GM12873 (cell line): ENCODE data around the gene POLR2F.

Experiments used
- CTCF ChIP-seq: IDR thresholded peaks from 2 replicates; pipeline ENCODE4 v1.5.1; 2012; ENCODE audit warnings: low read depth, mild to moderate bottlenecking, moderate library complexity, low read length, control low read depth; ENCODE audit not compliant: insufficient read depth; ENCODE audit errors: missing control alignments

The POLR2F gene

GRCh38 chr22:37983860-37984791 is 30.6 kb downstream of the POLR2F start, which contains the start of gene SOX10:
Gene SOX10, minus strand, starts transcription at chr22:37984555. Its CDS starts 771 bp downstream, at chr22:37983784.
- no peak for TF ChIP-seq CTCF

- TF ChIP-seq CTCF = no peak
Measured at GRCh38 chr22:37985050-37985585, 31.6 kb downstream of the POLR2F start.

GRCh38 chr22:37985751-37986281 is 32.3 kb downstream of the POLR2F start:
- TF ChIP-seq CTCF = no peak

- TF ChIP-seq CTCF = no peak
Measured at GRCh38 chr22:37986371-37986770, 32.9 kb downstream of the POLR2F start.

- no peak for TF ChIP-seq CTCF
Measured at GRCh38 chr22:37989146-37990045, 35.9 kb downstream of the POLR2F start.

GRCh38 chr22:37990301-37990700 is 36.8 kb downstream of the POLR2F start:
- no peak for TF ChIP-seq CTCF
